Right lobe of liver (tissue), 4 donors: ENCODE measurements around the gene AKAP13.

Source experiments
- CTCF ChIP-seq, 4 donors: fragments of 200-600 bp in 3 of 4; fragments of 450-650 bp in 1 of 4; IDR thresholded peaks; one replicate each; pipeline versions ENCODE4 v1.5.1 to v1.8.0; 2016 to 2022; ENCODE audit warnings: antibody characterized with exemption in 4 of 4, mild to moderate bottlenecking in 2 of 4
- POLR2A ChIP-seq: fragments of 450-650 bp; IDR thresholded peaks from one replicate; pipeline ENCODE4 v1.6.1; 2017; ENCODE audit warnings: antibody characterized with exemption, mild to moderate bottlenecking
- donor health status: DM: no; HTN: no; CAD: no.
- donor health status: DM: no; HTN: no; CAD: no.
- donor health status: DM: no; HTN: yes; CAD: no.

DNA sequence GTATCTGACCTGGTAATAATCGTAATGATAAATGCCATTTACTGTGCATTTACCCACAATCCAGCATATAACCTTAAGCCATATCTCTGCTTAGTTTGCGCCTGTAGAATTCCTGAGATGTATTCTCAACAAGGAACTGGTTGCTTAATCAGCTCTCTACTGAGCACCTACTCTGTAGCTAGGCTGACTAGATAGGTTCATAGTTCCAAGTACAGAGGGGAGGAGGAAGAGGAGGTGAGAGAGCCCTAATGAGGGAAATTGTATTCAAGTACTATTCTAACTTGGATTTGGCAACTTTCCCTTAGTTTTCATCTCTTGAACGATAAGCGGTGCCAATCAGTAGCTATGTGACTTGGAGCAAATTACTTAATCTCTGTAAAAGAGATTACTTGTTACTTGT, 5.6 kb upstream of the AKAP13 start:
- TF ChIP-seq CTCF (IDR thresholded peaks at IDR 0.05) = no peak
- TF ChIP-seq POLR2A = no peak
